K562 (cell line): Measurements from ENCODE around the gene CRABP2. TPM values are rescaled to one million over a fixed set of nuclear protein-coding genes. Genes with fewer than 3 reads are reported as not detected.

Experiments
- CTBP1 ChIP-seq: fragments of 450-650 bp; IDR thresholded peaks from 2 replicates; pipeline ENCODE4 v1.6.1; 2016; ENCODE audit warnings: borderline replicate concordance
- DLX4 ChIP-seq: fragments of 250-450 bp; sonication (Bioruptor Pico); IDR thresholded peaks from 2 replicates; pipeline ENCODE4 v1.6.1; 2021; ENCODE audit warnings: mild to moderate bottlenecking
- FUS ChIP-seq: fragments of 200-400 bp; formaldehyde crosslinking; optimal IDR thresholded peaks from 2 replicates; pipeline ENCODE3; 2017; ENCODE audit warnings: low read depth, low read length
- GABPB2 ChIP-seq: fragments of 250-450 bp; sonication (Bioruptor Pico); conservative IDR thresholded peaks from 2 replicates; pipeline ENCODE4 v1.5.1; 2021; ENCODE audit warnings: mild to moderate bottlenecking
- GMEB1 ChIP-seq: fragments of 250-450 bp; sonication (Bioruptor Pico); IDR thresholded peaks from 2 replicates; pipeline ENCODE4 v1.4.0; 2020; ENCODE audit warnings: mild to moderate bottlenecking
- HLTF ChIP-seq: fragments of 450-650 bp; IDR thresholded peaks from 2 replicates; pipeline ENCODE4 v1.6.1; 2016
- JUND ChIP-seq, 2 experiments: IDR thresholded peaks; 2 replicates in 1 of 2; 3 replicates in 1 of 2; pipeline ENCODE4 v1.6.1; 2011; ENCODE audit warnings: borderline replicate concordance in 2 of 2, low read depth in 2 of 2, low read length in 2 of 2, improper control_type of control experiment in 1 of 2, missing biosample characterization in 1 of 2, missing genetic modification characterization in 1 of 2, missing genetic modification reagents in 1 of 2
- MBD2 ChIP-seq: sonication (generic); IDR thresholded peaks from 2 replicates; pipeline ENCODE4 v1.6.1; 2016; ENCODE audit warnings: low read depth, borderline replicate concordance
- MCM2 ChIP-seq: fragments of 450-650 bp; IDR thresholded peaks from 2 replicates; pipeline ENCODE4 v1.6.1; 2017; ENCODE audit warnings: low read depth, mild to moderate bottlenecking
- MNT ChIP-seq, 2 experiments: fragments of 450-650 bp; conservative IDR thresholded peaks; 2 replicates each; pipeline ENCODE4 v1.6.1; 2017; ENCODE audit warnings: mild to moderate bottlenecking in 2 of 2, moderate library complexity in 2 of 2
- MTA3 ChIP-seq: fragments of 450-650 bp; formaldehyde crosslinking; IDR thresholded peaks from 2 replicates; pipeline ENCODE4 v1.6.1; 2017; ENCODE audit warnings: mild to moderate bottlenecking, borderline replicate concordance
- PKNOX1 ChIP-seq: fragments of 450-650 bp; IDR thresholded peaks from 2 replicates; pipeline ENCODE4 v1.6.1; 2016
- POLR3G ChIP-seq: IDR thresholded peaks from 2 replicates; pipeline ENCODE4 v1.6.1; 2011; ENCODE audit not compliant: insufficient read length, insufficient replicate concordance; ENCODE audit errors: extremely low read depth
- RAD51 ChIP-seq: fragments of 450-650 bp; IDR thresholded peaks from 2 replicates; pipeline ENCODE4 v1.7.1; 2016; ENCODE audit warnings: low read depth, mild to moderate bottlenecking, borderline replicate concordance
- RBM17 ChIP-seq: fragments of 200-400 bp; formaldehyde crosslinking; IDR thresholded peaks from 2 replicates; pipeline ENCODE4 v1.6.1; 2017; ENCODE audit warnings: low read depth, mild to moderate bottlenecking, low read length, borderline replicate concordance
- TAL1 ChIP-seq: fragments of 450-650 bp; IDR thresholded peaks from 2 replicates; pipeline ENCODE4 v1.6.1; 2016; ENCODE audit warnings: mild to moderate bottlenecking
- TARDBP ChIP-seq: fragments of 450-650 bp; IDR thresholded peaks from 2 replicates; pipeline ENCODE4 v1.6.1; 2016
- TCF7L2 ChIP-seq: fragments of 150-350 bp; IDR thresholded peaks from 2 replicates; pipeline ENCODE4 v1.6.1; 2016; ENCODE audit warnings: low read depth, mild to moderate bottlenecking, low read length, moderate library complexity
- TEAD2 ChIP-seq: fragments of 450-650 bp; IDR thresholded peaks from 2 replicates; pipeline ENCODE4 v1.6.1; 2016; ENCODE audit warnings: missing genetic modification characterization, control low read depth, missing compliant biosample characterization
- TSC22D4 ChIP-seq: fragments of 450-650 bp; IDR thresholded peaks from 2 replicates; pipeline ENCODE4 v1.6.1; 2016; ENCODE audit warnings: missing genetic modification characterization, missing biosample characterization, control low read depth
- ZBTB9 ChIP-seq: fragments of 450-650 bp; formaldehyde crosslinking; IDR thresholded peaks from 2 replicates; pipeline ENCODE4 v1.4.0; 2020; ENCODE audit warnings: mild to moderate bottlenecking, moderate library complexity
- ZC3H4 ChIP-seq: sonication (generic); formaldehyde crosslinking; IDR thresholded peaks from 2 replicates; pipeline ENCODE4 v1.9.0; 2021; ENCODE audit warnings: missing genetic modification reagents, borderline replicate concordance
- ZNF507 ChIP-seq: conservative IDR thresholded peaks from 2 replicates; pipeline ENCODE4 v1.6.1; 2017; ENCODE audit warnings: missing genetic modification characterization, missing compliant biosample characterization
- polyA plus RNA-seq, 8 experiments: library from polyadenylated mRNA; depleted of rRNA in 4 of 8; stranded (reverse) in 5 of 8; unstranded in 3 of 8; fragments of >200 nt; fragmentation: Nextera tagmentation in 2 of 8; fragmentation: Illumina TruSeq in 1 of 8; extraction: Ambion mirVana in 2 of 8; extraction: Trizol in 1 of 8; gene quantifications; 2 replicates each; pipeline versions ENCODE4 v1.2.1 to v1.2.3, GENCODE V29; 2011 to 2014; ENCODE audit warnings: inconsistent platforms in 1 of 8, missing spikeins in 1 of 8
- total RNA-seq, 7 experiments: library from RNA; depleted of rRNA in 6 of 7; stranded (reverse); fragments of >200 nt in 6 of 7; fragmentation: Illumina TruSeq in 2 of 7; extraction: Trizol in 2 of 7; gene quantifications; 2 replicates each; pipeline versions ENCODE4 v1.2.1 to v1.2.3, GENCODE V29; 2011 to 2021; ENCODE audit warnings: low replicate concordance in 1 of 7

Gene CRABP2
- total and polyA plus RNA-seq, 9 of the 15 experiments (the other 6 are each of a cell fraction or from before 2014, with no cell fraction given): 0.30 to 2.5 (median 0.82) TPM

GRCh38 chr1:156751757-156752481 lies 46.5 kb upstream of the CRABP2 start (continued):
- TF ChIP-seq DLX4 (CRISPR knock-in tag): no peak
- TF ChIP-seq HLTF: no peak
- TF ChIP-seq CTBP1: peak; percentile 91
- no peak for TF ChIP-seq FUS
- TF ChIP-seq RBM17: no peak
- peak; percentile 93 to 97 for TF ChIP-seq MNT (conservative IDR thresholded peaks at IDR 0.05)
- TF ChIP-seq TEAD2 (tag): no peak
- peak; percentile 71; the same call in 1 of the 2 replicates for TF ChIP-seq TARDBP
- TF ChIP-seq TAL1: no peak
- TF ChIP-seq ZBTB9 (CRISPR knock-in tag): 0 out of 2 replicates have a peak, but pooled peaks have one; percentile 67
- peak; percentile 42; the same call in 1 of the 2 replicates for TF ChIP-seq RAD51
- TF ChIP-seq ZC3H4 (CRISPR knock-in tag): peak; percentile 45; the same call in 1 of the 2 replicates
- no peak for TF ChIP-seq TSC22D4 (tag)
- TF ChIP-seq POLR3G: no peak
- TF ChIP-seq MCM2: no peak
- TF ChIP-seq MTA3: peak; percentile 91; the same call in 1 of the 2 replicates
- no peak for TF ChIP-seq TCF7L2
- TF ChIP-seq GMEB1: peak; percentile 72
- peak; percentile 45; the same call in 1 of the 2 replicates for TF ChIP-seq PKNOX1
- peak; percentile 58 for TF ChIP-seq JUND (IDR thresholded peaks at IDR 0.05; ENCODE audit: borderline replicate concordance, low read depth, low read length)
- peak; percentile 17; the same call in 1 of the 3 replicates for TF ChIP-seq JUND (tag; IDR thresholded peaks at IDR 0.05; ENCODE audit: borderline replicate concordance, low read depth, low read length)
- no peak for TF ChIP-seq GABPB2
- no peak for TF ChIP-seq ZNF507
- TF ChIP-seq MBD2: peak; percentile 56; the same call in 1 of the 2 replicates
